Fibroblast of gingiva (primary cell): Measurements from ENCODE around the gene DDTL.
"Not testable (repeated sequence)": the region's sequence is repeated elsewhere in the genome, so short reads cannot be mapped to it uniquely, and the experiment has no call there.

Source experiments
- DNase-seq: peaks from one replicate; pipeline ENCODE4 v3.0.0-alpha.2; 2011; ENCODE audit warnings: low read depth

Gene DDTL

GRCh38 chr22:23970201-23970641 is 3.5 kb downstream of the DDTL start:
- DNase-seq, result no peak

DNA sequence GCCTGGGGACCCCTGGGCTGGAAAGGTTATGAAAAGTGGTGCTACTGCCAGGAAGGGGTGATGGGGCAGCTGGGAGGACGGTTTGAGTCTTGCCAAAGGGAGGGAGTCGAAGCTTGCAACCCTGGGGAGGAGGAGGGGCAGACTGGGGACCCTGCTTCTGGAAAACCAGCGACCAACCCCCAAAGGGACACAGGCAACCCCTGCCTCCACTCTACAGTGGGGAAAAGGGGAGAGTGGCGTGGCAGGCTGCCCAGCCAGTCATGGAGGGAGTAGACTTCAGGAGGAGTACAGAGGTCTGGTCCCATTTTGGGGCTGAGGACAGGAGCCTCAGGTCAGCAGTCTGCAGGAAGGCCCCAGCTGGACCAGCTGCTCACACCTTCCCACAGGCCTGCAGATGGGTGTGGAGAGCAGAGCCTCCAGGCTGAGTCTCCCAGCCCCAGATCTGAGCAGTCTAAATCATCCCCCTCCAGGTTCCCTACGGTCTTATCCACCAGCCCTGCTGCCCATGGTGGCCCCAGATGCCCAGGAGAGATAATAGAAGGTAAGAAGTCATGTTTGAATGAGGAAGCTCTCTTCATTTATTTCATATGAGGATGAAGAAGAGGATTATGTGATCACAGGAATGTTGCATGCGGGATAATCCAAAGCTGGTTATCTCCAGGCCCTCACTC is 4.3 kb downstream of the DDTL start:
- DNase-seq, result no peak

DNA sequence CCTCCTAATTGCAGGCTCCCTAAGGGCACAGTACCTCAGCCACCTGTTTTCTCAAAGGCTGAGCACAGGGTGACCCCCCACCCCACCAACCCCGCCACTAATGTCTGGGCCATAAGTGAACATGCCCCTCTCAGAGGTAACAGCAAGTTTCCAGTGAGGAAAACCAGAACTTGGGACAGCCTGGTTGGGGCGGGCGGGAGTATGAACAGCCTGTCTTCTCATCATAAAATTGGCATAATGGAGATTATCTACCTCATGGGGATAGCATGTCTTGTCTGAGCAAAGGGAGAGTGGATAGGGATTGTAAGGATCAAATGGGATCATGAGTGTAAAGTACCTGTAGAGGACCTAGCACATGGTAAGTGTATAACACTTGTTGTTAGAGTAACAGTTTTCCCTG is 5.2 kb downstream of the DDTL start:
- not testable (repeated sequence) for DNase-seq

- not testable (repeated sequence) for DNase-seq
Observed at GRCh38 chr22:23974345-23974744, 7.7 kb downstream of the DDTL start, which contains the start of gene DDT. Gene DDT, minus strand, starts transcription at chr22:23974441. Its CDS starts 27 bp downstream, at chr22:23974414.

DNA sequence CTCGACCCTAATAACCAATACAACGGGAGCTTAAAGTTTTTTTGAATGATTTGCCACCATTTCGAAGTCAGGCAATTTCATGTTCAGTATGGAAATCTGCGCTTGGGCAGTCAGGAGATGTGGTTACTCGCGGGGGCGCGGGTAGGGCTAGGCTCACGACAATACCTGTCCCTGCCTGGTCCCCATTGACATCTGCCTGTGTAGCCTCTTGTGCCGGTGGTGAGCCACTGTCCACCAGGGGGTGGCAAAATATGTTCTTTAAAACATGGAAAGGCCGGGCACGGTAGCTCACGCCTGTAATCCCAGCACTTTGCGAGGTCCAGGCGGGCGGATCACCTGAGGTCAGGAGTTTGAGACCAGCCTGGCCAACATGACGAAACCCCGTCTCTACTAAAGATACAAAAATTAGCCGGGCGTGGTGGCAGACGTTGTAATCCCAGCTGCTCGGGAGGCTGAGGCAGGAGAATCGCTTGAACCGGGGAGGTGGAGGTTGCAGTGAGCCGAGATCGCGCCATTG is 8.2 kb downstream of the DDTL start:
- not testable (repeated sequence) for DNase-seq

DNA sequence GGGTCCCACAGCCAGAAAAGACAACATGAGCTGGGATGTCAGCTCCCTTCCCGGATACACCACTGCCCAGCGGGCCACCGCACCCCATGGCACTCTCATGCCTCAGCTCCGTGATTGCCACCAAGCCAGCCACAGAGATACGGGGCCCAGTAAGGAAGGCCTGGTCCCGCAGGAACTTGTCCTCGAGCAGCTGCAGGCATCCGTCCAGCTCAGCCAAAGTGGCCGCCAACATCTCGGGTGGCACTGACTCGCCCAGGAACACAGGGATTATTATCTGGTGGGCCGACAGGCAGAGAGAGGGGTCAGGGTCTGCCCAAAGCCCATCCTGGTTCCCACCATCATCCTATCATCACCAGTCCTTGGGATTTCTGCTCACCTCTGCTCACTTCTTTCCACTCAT is 10.6 kb downstream of the DDTL start:
- not testable (repeated sequence) for DNase-seq

DNA sequence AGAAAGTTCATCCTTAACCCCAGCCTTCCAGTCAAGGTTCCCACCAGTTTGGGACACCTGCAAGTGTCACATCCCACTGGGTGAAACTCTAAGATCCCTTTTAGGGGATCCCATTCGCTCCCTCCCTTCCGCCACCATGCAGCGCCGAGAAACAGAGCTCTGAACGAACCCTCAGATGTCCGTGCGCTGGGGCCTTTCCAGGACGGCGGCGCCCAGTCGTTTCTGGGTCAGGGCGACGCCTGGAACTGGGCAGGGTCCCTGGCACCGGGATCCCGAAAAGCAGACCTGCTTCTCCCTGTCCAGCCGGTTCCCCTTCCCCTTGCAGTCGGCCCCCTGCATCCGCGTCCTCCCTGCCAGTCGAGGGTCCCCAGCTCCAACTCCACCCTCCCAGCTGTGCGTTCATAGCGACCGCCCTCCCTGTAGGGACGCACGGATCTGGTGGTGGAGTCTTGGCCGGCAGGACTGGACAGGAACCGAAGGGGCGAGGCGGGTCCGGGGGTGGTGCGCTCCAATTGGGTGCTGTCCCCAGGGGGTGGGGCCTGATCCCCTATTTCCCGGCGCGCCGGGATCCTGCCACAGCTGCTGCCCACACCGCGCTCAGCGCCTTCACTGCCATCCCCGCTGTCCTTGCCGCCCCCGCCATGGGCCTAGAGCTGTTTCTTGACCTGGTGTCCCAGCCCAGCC is 13.0 kb downstream of the DDTL start, which contains the start of gene GSTT2:
Gene GSTT2 (plus strand): TSS at position 578 of the 684 bp plus-strand sequence.
- not testable (repeated sequence) for DNase-seq

DNA sequence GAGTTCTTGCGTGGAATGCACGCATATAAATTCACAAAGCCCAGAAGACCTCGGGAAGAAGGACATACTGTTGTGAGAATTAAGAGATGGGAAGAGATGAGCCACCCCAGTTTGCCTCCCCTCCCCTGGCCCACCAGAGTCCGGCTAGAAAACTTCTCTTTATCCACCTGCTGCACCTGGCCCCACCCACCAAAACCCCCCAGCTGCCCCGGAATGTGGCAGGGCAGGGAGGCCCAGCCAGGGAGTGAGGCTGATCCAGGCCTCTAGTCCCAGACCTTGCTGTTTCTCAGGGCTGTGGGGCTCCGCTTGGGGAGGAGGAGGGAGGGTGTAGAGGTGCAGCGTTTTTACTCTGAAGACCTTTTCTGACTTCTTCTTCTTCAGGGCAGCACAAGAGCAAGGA is 13.9 kb downstream of the DDTL start:
- DNase-seq, result not testable (repeated sequence)

DNA sequence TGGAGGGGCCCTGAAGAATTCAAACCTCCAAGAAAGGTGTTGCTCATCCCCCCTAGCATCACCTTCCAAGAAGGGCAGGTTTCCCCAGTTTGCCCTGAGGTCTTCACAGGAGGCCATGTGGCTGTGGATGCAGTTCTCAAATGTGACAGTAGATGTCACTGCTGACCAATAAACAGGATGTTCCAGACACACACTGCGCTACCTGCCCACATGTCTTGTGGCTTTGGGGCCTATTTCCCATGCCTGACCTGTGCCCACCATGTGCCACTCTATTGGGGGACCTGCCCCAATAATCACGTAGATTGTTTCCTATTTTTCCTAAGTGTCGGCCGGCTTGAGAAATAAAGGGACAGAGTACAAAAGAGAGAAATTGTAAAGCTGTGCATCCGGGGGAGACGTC is 17.7 kb downstream of the DDTL start:
- DNase-seq, result peak; percentile 19

GRCh38 chr22:23986089-23986488 is 19.4 kb downstream of the DDTL start:
- not testable (repeated sequence) for DNase-seq

DNA sequence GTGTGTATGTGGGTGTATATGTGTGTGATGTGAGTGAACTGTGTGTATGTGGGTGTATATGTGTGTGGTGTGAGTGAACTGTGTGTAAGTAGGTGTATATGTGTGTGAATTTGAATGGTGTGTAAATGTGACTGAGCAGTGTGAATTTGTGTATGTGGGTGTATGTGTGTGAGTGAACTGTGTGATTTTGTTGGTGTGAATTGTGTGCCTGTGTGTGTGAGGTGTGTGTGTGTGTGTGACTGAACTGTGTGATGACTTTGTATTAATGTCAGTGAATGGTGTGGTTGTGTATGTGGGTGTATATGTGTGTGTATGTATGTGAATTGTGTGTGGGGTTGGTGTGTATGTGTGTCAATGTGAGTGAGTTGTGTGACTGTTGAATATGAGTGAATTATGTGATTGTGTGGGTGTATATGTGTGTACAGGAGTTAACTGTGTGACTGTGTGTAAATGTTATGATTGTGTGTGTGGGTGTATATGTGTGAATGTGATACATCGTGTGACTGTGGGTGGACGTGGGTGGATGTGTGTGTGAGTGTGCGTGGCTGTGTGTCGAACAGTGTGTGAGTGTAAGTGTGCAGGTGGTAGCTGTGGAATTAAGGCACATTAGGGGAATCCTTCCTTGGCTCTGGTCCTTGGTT is 20.0 kb downstream of the DDTL start:
- not testable (repeated sequence) for DNase-seq

DNA sequence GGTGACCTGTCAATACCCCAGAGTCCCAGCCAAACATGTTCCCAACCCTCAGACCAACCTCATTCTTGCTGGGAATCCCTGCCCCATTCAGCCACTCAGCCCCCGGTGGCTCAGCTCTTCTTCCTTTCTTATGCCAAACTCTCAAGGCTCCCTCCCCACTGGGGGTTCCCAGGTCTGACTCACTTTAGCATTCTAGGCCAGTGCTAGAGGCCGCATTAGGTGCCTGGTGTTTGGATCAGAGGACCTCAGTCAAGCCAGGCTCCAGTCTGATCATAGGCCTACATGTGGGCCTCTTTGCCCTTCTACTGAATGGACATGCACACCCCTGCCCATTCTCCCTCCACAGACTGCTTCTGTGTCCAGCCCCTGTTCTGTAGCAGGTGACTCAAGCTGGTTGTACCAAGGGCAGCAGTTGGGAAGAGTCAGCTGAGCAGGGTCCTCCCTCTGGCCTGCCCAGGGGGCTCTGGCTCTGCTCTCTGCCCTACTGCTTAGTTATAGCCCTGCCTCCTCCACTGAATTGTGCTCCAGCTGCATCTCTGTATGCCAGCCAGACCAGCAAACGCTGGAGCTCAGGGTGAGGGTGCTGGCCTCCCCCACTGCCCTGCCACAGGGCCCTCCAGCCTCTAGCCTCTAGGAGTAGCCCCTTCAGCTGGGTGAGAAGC is 23.0 kb downstream of the DDTL start:
- not testable (repeated sequence) for DNase-seq

DNA sequence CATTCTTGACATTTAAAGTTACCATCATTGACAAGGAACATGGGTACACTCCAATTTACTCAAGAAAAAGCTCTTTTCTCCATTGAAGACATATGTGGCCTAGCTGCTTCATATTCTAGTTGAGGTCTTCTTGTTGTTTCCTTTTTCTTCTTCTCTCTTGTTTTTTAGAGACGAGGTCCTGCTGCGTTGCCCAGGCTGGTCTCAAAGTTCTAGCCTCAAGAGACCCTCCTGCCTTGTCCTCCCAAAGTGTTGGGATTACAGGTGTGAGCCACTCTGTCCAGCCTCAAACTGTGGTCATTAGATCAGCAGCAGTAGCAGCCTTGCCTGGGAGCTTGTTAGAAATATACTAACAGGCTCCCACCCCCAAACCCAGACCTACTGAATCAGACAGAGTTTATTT is 26.4 kb downstream of the DDTL start:
- DNase-seq, result not testable (repeated sequence)

DNA sequence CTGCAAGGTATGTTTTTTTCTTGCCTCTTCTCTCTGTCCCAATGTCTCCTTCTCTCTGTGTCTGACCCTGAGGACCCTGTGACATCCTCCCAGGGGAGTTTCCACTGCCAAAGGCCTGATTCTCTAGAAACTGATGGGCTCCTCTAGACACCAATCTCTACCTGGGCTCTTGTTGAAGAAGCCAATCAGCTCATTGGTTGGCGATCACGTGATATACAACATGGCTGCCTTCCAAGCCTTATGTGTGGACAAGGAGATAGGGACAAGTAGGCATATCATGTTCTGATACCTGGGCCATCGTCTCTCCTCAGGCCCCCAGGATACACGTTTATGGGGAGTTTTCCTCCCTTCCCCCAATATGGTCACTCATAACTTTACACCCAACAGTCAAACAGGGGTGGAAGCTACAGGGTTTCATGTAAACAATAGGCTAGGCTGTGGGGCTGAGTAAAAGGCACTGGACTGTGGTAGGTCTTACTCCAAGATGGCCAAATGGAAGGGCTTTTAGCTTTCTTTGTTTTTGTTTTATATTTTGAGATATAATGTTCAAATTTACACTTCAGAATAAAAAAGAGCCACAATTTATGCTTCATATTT is 27.0 kb downstream of the DDTL start:
- not testable (repeated sequence) for DNase-seq

DNA sequence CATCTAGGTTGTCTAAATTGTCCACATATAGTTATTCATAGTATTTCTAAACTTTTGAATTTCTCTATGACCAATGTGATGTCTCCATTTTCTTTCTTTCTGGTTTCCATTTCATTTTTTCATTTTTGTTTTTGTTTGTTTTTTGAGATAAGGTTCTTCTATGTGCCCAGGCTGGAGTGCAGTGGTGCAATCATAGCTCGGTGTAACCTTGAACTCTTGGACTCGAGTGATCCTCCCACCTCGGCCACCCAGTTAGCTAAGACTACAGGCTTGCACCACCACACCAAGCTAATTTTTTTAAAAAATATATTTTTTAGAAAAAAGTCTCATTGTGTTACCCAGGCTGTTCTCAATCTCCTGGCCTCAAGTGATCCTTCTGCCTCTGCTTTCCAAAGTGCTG is 30.4 kb downstream of the DDTL start:
- no peak for DNase-seq

DNA sequence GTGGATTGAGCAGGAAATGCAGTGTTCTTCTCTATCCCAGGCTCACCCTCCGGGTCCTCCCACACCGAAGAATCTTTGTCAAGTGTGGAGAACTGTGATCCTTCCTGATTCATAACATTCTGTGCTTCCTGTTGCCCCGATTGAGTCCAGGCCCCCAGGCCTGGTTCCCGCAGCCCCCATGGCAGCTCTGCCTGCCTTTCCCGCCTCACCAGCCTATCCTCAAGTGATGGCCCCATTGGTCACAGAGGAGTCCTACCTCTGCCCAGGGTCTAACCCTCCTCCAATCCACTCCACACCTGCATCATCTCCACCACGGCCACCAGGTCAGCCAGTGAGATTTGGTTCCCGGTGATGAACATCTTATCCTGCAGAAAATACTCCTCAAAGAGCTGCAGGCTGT is 33.1 kb downstream of the DDTL start:
- DNase-seq, result not testable (repeated sequence)

GRCh38 chr22:24001314-24001713 is 34.6 kb downstream of the DDTL start:
- DNase-seq, result no peak

- no peak for DNase-seq
Observed at GRCh38 chr22:24002272-24002671, 35.6 kb downstream of the DDTL start.

DNA sequence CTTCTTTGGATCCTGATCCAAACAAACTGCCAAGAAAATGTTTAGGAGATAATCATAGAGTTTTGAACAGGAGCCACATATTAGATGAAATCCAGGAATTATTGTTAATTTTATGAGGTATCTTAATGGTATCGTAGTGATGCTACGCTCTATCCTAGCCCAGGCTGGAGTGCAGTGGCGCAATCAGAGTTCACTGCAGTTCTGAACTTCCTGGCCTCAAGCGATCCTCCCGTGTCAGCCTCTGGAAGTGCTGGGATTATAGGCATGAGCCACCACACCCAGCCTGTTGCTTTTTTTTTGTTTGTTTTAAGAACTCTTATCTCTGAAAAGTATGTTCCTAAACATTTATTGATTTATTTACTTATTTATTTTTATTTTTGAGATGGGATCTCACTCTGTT is 36.2 kb downstream of the DDTL start:
- DNase-seq, result no peak

- DNase-seq, result no peak
Observed at GRCh38 chr22:24003887-24004286, 37.2 kb downstream of the DDTL start.

- DNase-seq, result no peak
Observed at GRCh38 chr22:24005201-24005600, 38.5 kb downstream of the DDTL start, which contains the start of gene GSTT4. Gene GSTT4, minus strand, starts transcription at chr22:24005453. Its CDS starts 97 bp downstream, at chr22:24005356.
